Mucosa of rectum (tissue), 2 donors: Measurements from ENCODE around the gene PER2.
"Not testable (repeated sequence)": the region's sequence is repeated elsewhere in the genome, so short reads cannot be mapped to it uniquely, and the experiment has no call there.

ENCODE experiments used
- H3K27ac ChIP-seq, 2 donors: one replicate each; pipeline ENCODE4 v1.7.0; 2013; ENCODE audit warnings: inconsistent platforms in 2 of 2, low read depth in 2 of 2, low read length in 2 of 2
- H3K27me3 ChIP-seq, 2 donors: one replicate each; pipeline ENCODE4 v1.7.0; 2013; ENCODE audit warnings: low read length in 2 of 2; ENCODE audit not compliant: control insufficient read depth in 2 of 2, insufficient read depth in 2 of 2
- H3K36me3 ChIP-seq, 2 donors: one replicate each; pipeline ENCODE4 v1.7.0; 2013; ENCODE audit warnings: low read length in 2 of 2; ENCODE audit not compliant: control insufficient read depth in 2 of 2, insufficient read depth in 2 of 2
- H3K4me1 ChIP-seq, 2 donors: one replicate each; pipeline ENCODE4 v1.7.0; 2013; ENCODE audit warnings: low read length in 2 of 2, mild to moderate bottlenecking in 1 of 2; ENCODE audit not compliant: control insufficient read depth in 2 of 2, insufficient read depth in 2 of 2
- H3K4me3 ChIP-seq, 2 donors: one replicate each; pipeline ENCODE4 v1.7.0; 2013; ENCODE audit warnings: low read length in 2 of 2
- H3K9ac ChIP-seq, 2 donors: one replicate each; pipeline ENCODE4 v1.7.0; 2013; ENCODE audit warnings: low read length in 2 of 2, low read depth in 1 of 2, mild to moderate bottlenecking in 1 of 2
- H3K9me3 ChIP-seq, 2 donors: one replicate each; pipeline ENCODE4 v1.7.0; 2013; ENCODE audit warnings: low read length in 2 of 2; ENCODE audit not compliant: control insufficient read depth in 2 of 2
- donor health status: healthy.
- donor health status: Normal muscosa, but diverticular disease.

The PER2 gene

GRCh38 chr2:238326801-238327365 is 38.5 kb upstream of the PER2 start:
- Histone ChIP-seq H3K4me1 (no peaks in the 10 kb centered on the region), H3K4me3 (no peak overlapping the region), H3K27ac (no peak overlapping the region), H3K9me3 (no peaks in the 10 kb centered on the region), H3K9ac (no peak overlapping the region), H3K36me3 (peaks cover 9 to 24% of the 10 kb centered on the region in 2 donors), H3K27me3 (no peaks in the 10 kb centered on the region)

GRCh38 chr2:238325694-238326093 is 37.3 kb upstream of the PER2 start:
- no peak overlapping the region for H3K9ac ChIP-seq
- no peaks in the 10 kb centered on the region for H3K27me3 ChIP-seq
- peaks cover 6 to 8% of the 10 kb centered on the region in 2 donors for H3K4me1 ChIP-seq
- H3K4me3 ChIP-seq = no peak overlapping the region
- H3K9me3 ChIP-seq = no peaks in the 10 kb centered on the region
- no peak overlapping the region for H3K27ac ChIP-seq
- H3K36me3 ChIP-seq = peaks cover 9 to 24% of the 10 kb centered on the region in 2 donors

GRCh38 chr2:238324248-238324647 is 35.8 kb upstream of the PER2 start:
- not testable (repeated sequence) for H3K27me3 ChIP-seq, H3K4me3 ChIP-seq, H3K9me3 ChIP-seq, H3K9ac ChIP-seq, H3K27ac ChIP-seq
- Histone ChIP-seq H3K36me3 (peaks cover 5 to 20% of the 10 kb centered on the region in 2 donors), H3K4me1 (peaks cover 12 to 13% of the 10 kb centered on the region in 2 donors)

GRCh38 chr2:238322001-238322411 is 33.6 kb upstream of the PER2 start:
- no peak overlapping the region for H3K9ac ChIP-seq
- H3K9me3 ChIP-seq = no peaks in the 10 kb centered on the region
- H3K27ac ChIP-seq = no peak overlapping the region
- H3K27me3 ChIP-seq = no peaks in the 10 kb centered on the region
- no peak overlapping the region for H3K4me3 ChIP-seq
- peaks cover 0 to 9% of the 10 kb centered on the region in 2 donors for H3K36me3 ChIP-seq
- H3K4me1 ChIP-seq = peaks cover 12 to 13% of the 10 kb centered on the region in 2 donors

GRCh38 chr2:238321467-238321866 is 33.1 kb upstream of the PER2 start:
- peaks cover 12 to 13% of the 10 kb centered on the region in 2 donors for H3K4me1 ChIP-seq
- H3K36me3 ChIP-seq = peaks cover 0 to 9% of the 10 kb centered on the region in 2 donors
- no peak overlapping the region for H3K27ac ChIP-seq
- H3K9ac ChIP-seq = peak overlapping the region; percentile 49 to 65
- peak overlapping the region; percentile 71 to 72 for H3K4me3 ChIP-seq
- no peaks in the 10 kb centered on the region for H3K27me3 ChIP-seq
- no peaks in the 10 kb centered on the region for H3K9me3 ChIP-seq

GRCh38 chr2:238320648-238321281 is 32.4 kb upstream of the PER2 start:
- H3K36me3 ChIP-seq = peaks cover 0 to 6% of the 10 kb centered on the region in 2 donors
- no peaks in the 10 kb centered on the region for H3K9me3 ChIP-seq
- no peaks in the 10 kb centered on the region for H3K27me3 ChIP-seq
- peak overlapping the region; percentile 71 to 72 for H3K4me3 ChIP-seq
- H3K9ac ChIP-seq = peak overlapping the region; percentile 49 to 65
- H3K4me1 ChIP-seq = peaks cover 12 to 13% of the 10 kb centered on the region in 2 donors
- H3K27ac ChIP-seq = no peak overlapping the region

GRCh38 chr2:238320246-238320647 is 31.8 kb upstream of the PER2 start, which contains the start of gene TRAF3IP1:
Gene TRAF3IP1 (plus strand): TSS chr2:238320518. CDS start chr2:238320663, 145 bp downstream.
- no peaks in the 10 kb centered on the region for H3K27me3 ChIP-seq
- peaks cover 12 to 13% of the 10 kb centered on the region in 2 donors for H3K4me1 ChIP-seq
- H3K9me3 ChIP-seq = no peaks in the 10 kb centered on the region
- H3K36me3 ChIP-seq = peaks cover 0 to 4% of the 10 kb centered on the region in 2 donors
- peak within 1 kb of the TSS; percentile 74 to 75 for H3K4me3 ChIP-seq
- H3K9ac ChIP-seq = peak within 1 kb of the TSS; percentile 72 to 74
- peak within 1 kb of the TSS; percentile 39 to 41 for H3K27ac ChIP-seq

- H3K27ac ChIP-seq = no peak overlapping the region
- no peaks in the 10 kb centered on the region for H3K27me3 ChIP-seq
- H3K4me1 ChIP-seq = peaks cover 6 to 7% of the 10 kb centered on the region in 2 donors
- no peak overlapping the region for H3K9ac ChIP-seq
- H3K9me3 ChIP-seq = no peaks in the 10 kb centered on the region
- no peak overlapping the region for H3K4me3 ChIP-seq
- no peaks in the 10 kb centered on the region for H3K36me3 ChIP-seq
Measured at GRCh38 chr2:238315031-238315595, 26.7 kb upstream of the PER2 start.

- no peak overlapping the region for H3K9ac ChIP-seq
- no peak overlapping the region for H3K27ac ChIP-seq
- no peaks in the 10 kb centered on the region for H3K36me3 ChIP-seq
- no peaks in the 10 kb centered on the region for H3K9me3 ChIP-seq
- H3K4me1 ChIP-seq = peaks cover 2% of the 10 kb centered on the region in 2 donors
- H3K4me3 ChIP-seq = no peak overlapping the region
- no peaks in the 10 kb centered on the region for H3K27me3 ChIP-seq
Measured at GRCh38 chr2:238314576-238314975, 26.2 kb upstream of the PER2 start.

- Histone ChIP-seq H3K4me1 (no peaks in the 10 kb centered on the region), H3K9ac (no peak overlapping the region), H3K27me3 (no peaks in the 10 kb centered on the region), H3K36me3 (no peaks in the 10 kb centered on the region), H3K9me3 (no peaks in the 10 kb centered on the region), H3K27ac (no peak overlapping the region), H3K4me3 (no peak overlapping the region)
Measured at GRCh38 chr2:238313991-238314350, 25.6 kb upstream of the PER2 start.
